DMS 273 treated with DMSO at 0.1 percent for 48 hours (cell line): ENCODE data around the gene SIN3A.

Source experiments
- DNase-seq: peaks from one replicate; lab custom pipeline; 2025; lab: John Stamatoyannopoulos, UW

Gene SIN3A

DNA sequence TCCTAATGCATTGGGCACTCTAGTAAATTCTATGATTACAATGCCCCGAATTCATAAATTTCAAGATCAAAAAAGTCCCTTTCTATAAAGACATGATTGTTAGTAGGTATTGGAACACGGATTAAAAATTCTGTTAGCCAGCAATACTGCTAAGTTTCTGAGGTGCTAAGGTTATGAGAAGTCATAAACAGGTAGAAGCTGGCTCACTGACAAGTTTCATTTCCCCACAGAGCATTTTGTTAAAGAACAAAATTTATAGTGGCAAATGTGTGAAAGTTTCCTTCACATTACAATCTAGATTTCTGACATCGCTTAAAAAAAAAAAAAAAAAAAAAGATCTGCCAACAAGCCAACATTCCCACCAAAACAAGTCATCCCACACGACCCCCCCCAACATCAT is 70.7 kb downstream of the SIN3A start:
- DNase-seq, result no peak

DNA sequence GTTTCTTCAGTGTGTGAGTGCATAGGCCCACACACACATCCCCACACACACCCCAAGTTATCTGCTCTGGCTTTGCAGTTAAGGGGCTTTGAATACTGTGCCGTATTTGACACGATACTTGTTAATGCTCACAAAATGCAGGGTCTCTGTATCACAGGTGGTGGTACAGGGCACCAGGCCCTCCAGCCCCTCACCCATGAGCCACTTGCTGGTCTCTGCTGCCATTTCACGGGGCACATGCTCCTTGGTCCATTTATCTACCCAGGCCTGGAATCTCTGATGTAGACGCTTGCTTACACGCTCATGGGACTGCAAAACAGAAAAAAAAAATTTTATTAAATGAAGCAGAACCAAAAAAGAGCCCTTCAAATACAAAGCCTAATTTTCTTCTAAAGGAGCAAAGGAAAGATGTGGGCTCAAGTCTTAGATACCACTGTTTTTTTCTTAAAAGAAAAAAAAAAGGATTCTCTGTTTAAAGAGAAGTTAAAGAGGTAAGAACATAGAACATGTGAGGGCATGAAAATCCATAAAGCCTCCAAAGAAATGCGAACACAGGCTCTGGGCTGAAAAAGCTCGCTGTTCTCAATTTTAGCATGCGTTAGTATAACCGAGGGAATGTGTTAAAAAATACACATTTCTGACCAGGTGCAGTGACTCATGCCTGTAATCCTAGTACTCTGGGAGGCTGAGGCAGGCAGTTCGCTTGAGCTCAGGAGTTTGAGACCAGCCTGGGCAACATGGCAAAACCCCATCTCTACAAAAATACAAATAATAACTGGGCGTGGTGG is 79.4 kb downstream of the SIN3A start:
- DNase-seq, result no peak

DNA sequence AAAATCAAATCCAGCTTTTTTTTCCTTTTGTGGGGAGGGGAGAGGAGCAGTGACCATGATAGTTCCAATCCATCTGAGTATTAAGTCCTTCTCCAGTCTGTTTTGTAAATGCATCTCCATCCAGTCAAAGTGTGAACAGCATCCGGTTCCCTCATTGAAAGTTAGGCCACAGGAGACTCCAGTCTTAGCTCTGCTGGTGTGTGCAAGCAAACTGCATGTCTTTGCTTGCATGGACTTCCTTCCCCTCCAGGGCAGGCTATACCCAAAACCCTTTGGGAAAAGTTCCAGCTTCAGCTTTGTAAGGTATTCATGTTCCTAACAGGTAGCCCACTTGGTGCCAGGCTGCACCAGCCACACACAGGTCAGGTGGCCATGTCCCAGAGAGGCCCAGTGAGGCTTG is 80.0 kb downstream of the SIN3A start:
- no peak for DNase-seq

DNA sequence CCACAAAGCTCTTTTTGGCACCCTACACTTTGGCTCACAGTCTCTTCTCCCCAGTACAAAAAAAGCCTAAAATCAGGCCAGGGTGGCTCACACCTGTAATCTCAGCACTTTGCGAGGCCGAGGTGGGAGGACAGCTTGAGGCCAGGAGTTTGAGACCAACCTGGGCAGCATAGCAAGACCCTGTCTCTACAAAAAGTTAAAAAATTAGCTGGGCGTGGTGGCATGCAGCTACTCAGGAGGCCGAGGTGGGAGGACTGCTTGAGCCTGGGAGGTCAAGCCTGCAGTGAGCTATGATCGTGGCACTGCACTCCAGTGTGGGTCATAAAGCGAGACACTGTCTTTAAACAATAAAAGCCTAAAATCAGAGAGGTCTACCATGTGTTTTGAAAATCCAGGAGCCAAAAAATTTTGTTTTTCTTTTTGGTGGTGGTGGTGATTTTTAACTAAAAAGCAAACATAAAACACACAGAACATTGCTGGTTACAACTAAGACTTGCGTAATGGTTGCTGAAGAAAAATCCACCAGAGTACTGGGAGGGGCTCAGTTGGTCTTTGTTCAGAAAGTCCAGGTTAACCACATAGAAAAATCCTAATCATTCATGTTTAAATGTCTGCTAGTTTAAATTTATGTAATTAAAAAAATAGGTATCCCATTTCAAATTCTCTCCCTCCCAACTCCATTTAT is 81.5 kb downstream of the SIN3A start:
- DNase-seq, result no peak

DNA sequence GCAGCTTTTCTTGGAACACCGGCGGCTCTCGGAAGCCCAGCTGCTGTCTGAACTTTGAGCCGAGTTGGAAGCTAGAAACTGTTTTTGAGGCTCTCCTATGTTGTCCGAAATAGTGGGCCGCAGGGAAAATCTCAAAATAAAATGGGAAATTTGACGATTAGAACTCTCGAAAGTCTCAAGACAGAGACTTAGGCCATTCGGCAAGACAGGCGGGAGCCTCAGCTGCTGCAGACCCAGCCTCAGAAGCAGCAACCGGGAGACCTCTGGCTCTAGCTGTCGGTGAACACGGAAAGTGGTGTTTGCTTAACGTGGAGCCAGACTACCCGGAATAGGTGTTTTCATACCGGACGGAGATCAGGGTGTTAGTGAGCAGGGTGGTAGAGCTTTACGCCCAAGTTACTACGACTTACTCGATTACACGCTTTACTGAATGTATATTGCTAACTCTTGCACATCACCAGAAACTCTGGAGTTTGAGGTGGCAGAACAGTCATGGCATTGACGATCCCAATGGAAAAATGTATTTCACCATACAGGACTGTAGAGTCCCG is 82.7 kb downstream of the SIN3A start:
- peak; percentile 50 for DNase-seq

DNA sequence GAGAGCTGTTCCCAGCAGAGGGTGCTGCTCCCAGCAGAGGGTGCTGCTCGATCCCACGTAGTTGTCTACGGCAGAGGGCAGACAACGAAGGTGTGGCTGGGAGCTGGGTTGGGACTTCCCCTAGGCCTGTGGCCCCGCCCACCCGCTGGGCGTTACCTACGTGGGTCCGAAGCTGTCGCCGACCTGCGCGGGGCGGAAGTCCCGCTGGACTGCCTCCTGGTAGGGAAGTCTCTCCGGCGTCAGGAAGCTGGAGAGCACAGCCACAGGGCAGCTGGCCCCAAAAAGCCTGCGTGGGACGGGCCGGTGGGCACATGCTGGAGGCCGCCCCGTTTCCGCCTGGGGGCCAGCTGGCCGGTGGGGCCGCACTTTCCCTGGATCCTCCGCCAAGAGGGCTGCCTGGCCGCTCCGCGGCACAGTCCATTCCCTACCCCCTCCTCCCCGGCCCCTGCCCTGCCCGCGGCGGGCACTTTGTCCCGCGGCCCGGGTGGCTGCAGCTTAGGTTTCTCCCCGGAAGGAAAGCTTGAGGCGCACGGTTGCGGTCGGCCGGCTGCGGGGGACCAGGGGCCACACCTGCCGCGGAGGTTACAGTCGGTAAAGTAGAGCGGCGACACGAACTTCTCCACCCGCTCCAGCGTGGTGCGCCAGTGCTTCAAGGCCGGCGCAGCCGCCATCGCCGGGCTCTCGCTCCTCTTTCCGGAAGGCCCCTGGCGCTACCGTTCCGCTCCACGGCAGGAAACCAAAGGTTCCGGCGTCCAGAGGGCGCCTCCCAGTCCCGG is 83.4 kb downstream of the SIN3A start, which contains the start of gene MAN2C1:
MAN2C1 (minus strand) TSS at position 695 of the 776 bp plus-strand sequence; CDS start at position 671, 24 bp downstream.
- DNase-seq, result peak; percentile 78

DNA sequence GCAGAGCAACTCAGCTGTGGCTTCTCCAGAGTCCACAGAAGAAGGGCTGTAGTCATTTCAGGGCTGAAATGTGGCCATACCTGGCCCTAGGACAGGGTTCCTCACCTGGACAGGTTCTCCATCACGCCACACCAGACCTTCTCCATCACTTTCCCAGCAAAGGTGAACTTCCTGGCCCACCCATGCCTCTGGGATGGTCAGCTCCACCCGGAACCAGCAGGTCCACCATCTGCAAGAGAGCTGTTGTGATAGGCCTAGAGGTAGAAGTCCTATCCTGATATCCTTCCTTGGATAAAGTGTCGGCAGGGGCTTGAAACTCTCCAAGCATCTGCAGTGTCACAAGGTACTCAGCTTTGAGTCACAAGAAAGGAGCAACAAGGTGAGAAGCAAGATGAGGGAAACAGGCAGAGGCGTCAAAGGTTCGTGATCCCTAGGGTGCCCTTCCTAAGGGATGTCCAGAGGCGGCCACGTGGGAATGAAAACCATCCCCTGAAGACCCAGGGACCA is 84.0 kb downstream of the SIN3A start:
- no peak for DNase-seq

DNA sequence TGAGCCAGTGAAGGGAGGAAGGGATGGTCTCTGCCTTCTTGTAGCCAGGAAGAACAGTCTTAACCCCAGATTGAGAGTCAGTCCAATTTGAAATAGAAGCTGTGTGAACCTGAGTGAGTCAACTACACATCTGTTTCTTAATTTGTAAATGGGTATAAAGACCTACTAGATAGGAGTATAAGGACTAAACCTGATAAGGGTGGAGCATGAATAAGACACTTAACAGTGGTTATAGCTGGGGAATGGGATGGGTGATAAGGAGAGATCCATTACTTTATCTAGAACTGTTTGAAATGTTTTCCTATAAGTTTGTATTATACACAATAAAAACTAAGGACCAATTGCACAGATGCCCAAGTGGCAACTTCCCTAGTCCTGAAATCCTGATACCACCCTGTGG is 84.5 kb downstream of the SIN3A start:
- no peak for DNase-seq

DNA sequence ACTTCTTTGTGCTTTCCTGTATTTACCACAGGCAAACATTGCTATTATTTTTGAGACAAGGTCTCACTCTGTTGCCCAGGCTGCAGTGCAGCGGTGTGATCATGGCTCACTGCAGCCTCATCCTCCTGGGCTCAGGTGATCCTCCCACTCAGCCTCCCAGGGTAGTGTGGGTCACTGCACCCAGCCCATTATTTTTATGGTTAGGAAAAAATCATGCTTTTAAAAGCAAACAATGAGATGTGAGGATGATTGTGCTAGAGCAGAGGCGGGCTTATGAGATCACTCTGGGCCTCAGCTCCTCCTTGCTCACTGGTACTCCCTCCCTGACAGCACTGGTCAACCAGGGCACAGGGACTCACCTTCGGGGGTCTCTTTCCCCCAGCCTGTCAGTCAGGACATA is 85.3 kb downstream of the SIN3A start:
- DNase-seq, result no peak

DNA sequence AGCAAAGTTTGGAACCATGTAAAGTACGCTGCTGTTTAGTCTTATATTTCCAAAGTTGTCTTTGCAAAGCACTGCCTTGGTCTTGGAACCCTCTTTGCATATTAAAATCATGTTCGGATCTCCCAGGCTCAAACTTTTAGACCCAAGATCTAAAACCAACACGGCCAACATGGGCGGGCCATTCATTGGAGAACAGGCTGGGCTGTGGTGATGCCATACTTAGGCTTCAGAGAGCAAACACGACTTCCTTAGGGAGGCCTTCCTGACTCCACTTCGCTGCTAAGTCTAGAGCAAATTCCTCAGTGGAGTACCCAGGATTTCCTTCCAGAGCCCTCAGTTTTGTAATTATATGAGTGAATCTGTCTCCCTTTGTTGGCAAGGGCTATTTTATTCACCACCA is 86.6 kb downstream of the SIN3A start:
- no peak for DNase-seq

DNA sequence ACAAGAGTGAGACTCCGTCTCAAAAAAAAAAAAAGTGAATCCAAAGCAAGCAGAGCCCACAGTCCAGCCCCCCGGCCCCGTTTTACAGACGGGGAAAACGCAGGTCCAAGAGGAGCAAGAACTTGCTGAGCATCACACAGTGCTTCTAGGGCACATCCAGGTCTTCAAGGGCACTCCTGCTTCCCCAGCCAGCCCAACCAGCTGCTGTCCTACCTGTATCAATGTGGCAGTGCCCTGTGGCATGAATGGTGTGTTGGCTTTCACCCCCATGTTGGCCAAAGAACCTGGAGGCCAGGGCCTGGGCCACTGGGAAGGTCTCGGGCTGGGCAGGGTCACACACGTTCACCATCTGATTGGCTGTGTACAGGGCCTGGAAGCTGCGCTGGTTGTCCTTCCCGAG is 87.7 kb downstream of the SIN3A start:
- no peak for DNase-seq

DNA sequence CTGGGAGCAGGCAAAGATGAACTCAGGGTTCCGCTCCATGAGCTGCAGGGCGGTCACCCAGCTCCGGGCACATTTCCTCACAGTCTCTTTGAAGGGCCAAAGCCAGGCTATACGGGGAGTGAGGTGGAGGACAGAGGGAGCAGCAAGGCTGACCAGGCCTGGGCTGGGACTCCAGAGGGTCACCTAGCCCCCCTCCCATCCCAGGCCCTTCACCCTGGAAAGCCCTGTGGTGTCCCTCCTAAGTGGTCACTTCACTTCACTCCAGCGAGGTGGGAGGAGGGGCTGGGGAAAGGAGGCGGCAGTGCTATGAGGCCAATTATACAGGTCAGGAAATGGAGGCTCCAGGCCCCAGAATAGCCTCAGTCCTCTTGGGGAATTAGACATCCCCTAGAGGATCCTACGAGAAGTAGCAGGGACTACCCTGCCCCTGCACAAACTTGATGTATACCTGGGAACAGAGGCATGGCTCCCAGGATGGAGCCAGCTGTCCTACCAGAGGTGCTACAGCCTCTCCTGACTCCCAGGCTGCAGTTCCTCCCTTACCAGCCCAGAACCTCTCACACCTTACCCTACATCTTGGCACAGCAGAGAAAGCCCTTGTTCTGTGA is 88.7 kb downstream of the SIN3A start:
- DNase-seq, result no peak

DNA sequence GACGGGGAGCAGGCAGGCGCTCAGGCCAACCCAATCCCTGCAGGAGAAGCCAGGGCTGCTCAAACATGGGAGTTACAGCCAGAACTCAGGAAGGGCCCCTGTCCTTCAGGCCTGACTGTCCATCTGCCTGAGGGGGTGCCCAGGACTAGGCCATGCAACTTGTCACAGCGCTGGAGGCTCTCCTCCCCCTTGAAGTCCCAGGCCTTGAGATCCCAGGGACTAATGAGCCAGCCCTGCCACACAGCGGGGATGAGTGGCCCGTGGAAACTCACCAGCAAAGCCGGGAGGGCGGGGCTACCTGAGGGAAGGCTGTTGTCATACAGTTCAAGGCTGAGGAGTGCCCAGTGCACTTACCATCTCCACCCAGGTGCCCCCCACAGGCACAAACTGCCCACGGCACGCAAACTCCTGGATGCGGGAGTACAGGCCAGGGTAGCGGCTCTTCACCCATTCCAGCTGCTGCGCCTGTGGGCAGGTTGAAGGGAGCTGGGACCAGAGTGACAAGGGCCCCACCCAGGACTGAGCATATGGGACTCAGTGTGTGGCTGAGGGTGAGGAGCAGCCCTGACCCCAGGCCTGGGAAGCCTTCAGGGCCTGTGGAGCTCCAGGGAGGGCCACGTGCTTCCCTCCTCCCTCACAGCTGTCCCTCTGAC is 89.4 kb downstream of the SIN3A start:
- DNase-seq, result no peak

DNA sequence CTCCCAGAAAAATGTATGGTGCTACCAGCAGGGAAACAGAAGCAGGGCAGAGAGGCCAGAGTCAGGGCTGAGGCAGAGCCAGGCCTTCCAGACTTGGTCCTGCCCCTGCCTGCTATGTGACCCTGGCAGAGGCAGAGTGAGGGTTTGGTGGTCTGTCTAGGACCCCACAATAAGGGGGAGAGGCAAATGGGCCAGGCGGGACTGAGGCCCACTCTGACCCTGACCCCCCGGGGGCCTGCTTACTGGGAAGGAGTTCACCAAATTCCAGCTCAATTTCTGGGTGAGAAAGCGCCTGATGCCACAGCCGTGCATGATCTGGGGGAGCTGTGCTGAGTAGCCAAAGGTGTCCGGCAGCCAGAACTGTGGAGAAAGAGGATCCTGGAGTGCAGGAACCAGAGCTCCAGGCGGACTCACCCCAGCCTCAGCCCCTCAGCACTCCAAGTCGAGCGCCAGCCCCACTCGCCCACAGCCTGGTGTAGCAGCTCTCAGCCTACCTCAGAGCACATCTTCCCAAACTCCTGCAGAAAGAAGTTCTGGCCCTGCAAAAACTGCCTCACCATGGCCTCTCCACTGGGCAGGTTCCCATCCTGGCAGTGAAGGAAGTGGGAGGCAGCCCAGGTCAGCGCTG is 90.0 kb downstream of the SIN3A start:
- no peak for DNase-seq

DNA sequence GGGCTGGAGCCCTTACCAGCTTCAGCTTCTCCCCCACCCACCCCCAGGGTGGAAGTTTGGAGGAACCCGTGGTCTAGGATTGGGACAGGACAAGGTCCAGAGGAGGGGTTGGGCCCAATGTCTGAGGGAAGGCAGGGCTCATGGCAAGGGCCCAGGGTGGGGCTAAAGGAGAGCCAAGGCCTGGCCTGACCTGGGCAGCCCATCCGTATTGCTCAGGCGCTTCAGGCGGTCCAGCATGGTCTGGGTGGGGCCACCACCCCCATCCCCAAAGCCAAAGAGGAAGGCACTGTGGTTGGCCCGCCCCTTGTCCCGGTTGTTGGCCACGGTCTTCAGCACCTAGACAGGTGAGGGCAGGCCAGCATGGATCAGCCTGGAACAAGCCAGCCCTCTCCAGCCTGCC is 90.6 kb downstream of the SIN3A start:
- DNase-seq, result no peak

DNA sequence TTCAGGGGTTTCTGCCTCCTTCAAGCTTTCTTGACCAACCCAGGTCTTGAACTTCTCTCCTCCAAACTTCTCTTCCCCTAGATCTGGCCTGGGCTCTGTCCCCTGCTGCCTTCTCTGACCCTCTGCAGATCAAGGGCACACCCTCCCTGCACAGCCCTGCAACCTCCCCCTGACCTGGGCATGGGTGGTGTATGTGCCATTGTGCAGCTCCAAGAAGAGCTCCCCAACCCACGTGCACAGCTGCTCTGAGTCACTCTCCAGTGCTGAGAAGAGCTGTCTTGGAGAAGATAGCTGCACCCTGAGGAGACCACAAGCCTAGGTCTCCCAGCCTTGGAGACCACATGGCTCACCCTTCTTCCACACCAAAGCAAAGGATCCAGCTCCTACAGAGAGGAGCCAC is 91.1 kb downstream of the SIN3A start:
- DNase-seq, result no peak

DNA sequence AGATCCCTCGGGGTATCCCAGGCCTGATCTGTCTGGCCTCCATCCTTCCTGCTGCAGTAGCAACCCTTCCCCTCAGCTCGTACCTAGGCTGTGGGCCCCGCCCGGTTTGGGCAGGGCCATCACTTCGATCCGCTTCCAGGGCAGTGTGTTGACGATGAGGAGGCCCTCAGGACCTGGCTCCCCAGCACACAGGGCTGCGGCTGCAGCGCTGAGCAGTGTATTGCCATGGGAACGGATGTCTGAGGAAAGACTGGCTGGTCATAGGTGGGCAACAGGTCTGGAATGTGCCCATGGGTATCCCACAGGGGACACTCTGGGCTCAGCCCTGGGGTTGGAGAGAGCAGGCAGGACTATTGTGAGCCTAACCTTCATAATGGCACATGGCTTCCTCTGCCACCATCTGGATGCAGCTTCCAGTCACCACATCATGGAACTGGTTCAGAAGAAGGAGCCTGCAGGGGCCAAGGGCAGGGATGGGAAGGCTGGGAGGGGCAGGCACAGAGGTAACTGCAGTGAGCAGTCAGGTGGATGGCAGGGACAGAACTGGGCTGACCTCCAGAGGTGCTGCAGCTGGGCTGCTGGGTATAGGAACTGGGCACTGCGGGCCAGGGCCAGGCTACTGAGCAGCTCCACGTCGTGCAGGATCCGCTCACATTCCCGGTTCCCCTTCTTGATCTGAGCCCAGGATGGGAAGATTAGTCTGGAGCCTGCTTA is 91.8 kb downstream of the SIN3A start:
- no peak for DNase-seq

DNA sequence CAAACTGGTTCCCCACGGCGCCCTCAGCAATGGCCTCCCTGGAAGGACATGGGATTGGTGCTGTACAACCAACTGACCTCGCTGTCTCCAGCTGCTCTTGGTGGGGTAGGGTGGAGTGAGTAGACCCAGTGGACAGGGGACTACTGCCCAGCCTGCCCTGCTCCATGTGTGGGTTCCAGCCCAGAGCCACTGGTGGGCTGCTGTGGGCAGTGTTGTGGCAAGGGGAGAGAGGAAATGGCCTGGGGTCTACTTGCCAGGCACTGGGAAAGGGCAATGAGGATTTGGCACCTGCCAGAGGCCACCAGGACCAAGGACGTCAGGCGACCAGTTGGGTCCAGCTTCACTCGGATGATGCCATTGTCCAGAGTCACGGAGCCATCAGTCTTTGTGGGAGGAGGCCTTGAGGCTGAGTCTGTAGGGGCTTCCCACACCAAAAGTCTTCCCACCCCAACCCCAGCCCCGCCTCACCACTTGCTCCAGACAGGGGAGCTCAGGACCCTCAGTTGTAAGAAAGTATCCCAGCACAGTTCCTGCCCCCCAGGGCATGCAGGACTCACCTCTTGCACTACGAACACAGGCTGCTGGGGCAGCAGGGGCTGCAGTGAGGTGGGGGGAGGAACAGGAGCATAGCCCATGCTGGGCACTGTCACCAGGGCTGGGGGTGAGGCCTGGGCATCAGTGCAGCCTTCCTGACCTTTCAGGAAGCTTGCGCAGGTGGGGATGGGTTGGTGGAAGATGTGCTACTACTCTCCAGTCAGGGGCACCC is 92.5 kb downstream of the SIN3A start:
- DNase-seq, result no peak

DNA sequence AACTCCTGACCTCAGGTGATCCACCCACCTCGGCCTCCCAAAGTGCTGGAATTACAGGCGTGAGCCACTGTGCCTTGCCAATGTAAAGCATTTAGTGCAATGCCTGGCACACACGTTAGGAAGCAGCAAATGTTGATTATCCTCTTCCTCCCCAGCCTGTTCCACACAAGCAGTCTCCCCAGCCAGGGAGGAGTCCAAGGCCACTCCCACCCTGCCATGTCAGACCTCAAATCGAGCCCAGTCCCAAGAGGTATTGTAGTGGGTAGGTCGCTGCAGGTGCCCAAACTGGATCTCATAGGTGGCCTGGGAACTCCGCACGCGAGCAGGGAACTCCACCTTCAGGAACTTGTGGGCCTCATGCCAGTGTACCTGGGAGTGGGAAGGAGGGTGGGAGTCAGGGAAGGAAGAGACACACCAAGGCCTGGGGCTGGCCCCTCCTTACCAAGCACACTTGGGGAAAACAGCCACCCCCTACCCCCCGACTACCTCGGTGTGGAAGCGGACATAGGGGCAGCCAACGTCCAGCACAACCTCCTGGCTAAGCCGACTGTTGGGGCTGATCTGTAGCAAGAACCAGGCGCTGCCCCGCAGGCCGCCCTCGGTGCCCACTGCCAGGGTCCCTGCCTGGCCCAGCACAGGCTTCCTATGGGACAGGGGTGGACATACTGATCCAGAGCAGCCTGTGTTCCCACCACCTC is 93.4 kb downstream of the SIN3A start:
- no peak for DNase-seq
